Neuronal stem cell (in vitro differentiated cells): ENCODE results near the gene AKAP5.
"Not testable (repeated sequence)": the region's sequence is repeated elsewhere in the genome, so short reads cannot be mapped to it uniquely, and the experiment has no call there.

Source experiments
- DNase-seq: peaks from one replicate; pipeline ENCODE4 v3.0.0-alpha.2; 2013; ENCODE audit warnings: low spot score
- H2AFZ ChIP-seq: one replicate; pipeline ENCODE4 v1.6.1; 2013; ENCODE audit warnings: mild to moderate bottlenecking, low read length, inconsistent platforms
- H2AK5ac ChIP-seq: 2 replicates; pipeline ENCODE4 v1.6.1; 2013; ENCODE audit warnings: low read depth, mild to moderate bottlenecking, inconsistent platforms, low read length, moderate library complexity, mixed read lengths
- H2BK120ac ChIP-seq: 2 replicates; pipeline ENCODE4 v1.6.1; 2013; ENCODE audit warnings: low read depth, mild to moderate bottlenecking, inconsistent platforms, low read length, moderate library complexity, mixed read lengths
- H2BK12ac ChIP-seq: one replicate; pipeline ENCODE4 v1.6.1; 2013; ENCODE audit warnings: low read length, inconsistent platforms
- H2BK15ac ChIP-seq: 2 replicates; pipeline ENCODE4 v1.6.1; 2013; ENCODE audit warnings: mild to moderate bottlenecking, low read length, inconsistent platforms, mixed read lengths
- H2BK5ac ChIP-seq: one replicate; pipeline ENCODE4 v1.6.1; 2013; ENCODE audit warnings: inconsistent platforms, mild to moderate bottlenecking, low read length, moderate library complexity
- H3K14ac ChIP-seq: one replicate; pipeline ENCODE4 v1.6.1; 2013; ENCODE audit warnings: low read length, inconsistent platforms
- H3K18ac ChIP-seq: 2 replicates; pipeline ENCODE4 v1.6.1; 2013; ENCODE audit warnings: low read length, inconsistent platforms
- H3K23ac ChIP-seq: 2 replicates; pipeline ENCODE4 v1.6.1; 2013; ENCODE audit warnings: low read depth, mild to moderate bottlenecking, mixed read lengths, low read length, inconsistent platforms; ENCODE audit not compliant: poor library complexity
- H3K27ac ChIP-seq: replicated peaks from 3 replicates; pipeline ENCODE4 v1.5.1; 2013; ENCODE audit warnings: low read length, inconsistent platforms
- H3K27me3 ChIP-seq, 3 experiments: 2 replicates each; pipeline ENCODE4 v1.6.1; 2013; ENCODE audit warnings: low read length in 3 of 3, mild to moderate bottlenecking in 2 of 3, inconsistent platforms in 1 of 3, low read depth in 1 of 3, mixed read lengths in 1 of 3, moderate library complexity in 1 of 3; ENCODE audit not compliant: control insufficient read depth in 3 of 3, insufficient read depth in 3 of 3
- H3K36me3 ChIP-seq, 2 donors: replicated peaks in 1 of 2; 2 replicates each; pipeline ENCODE4 v1.6.1; 2013; ENCODE audit warnings: low read length in 2 of 2; ENCODE audit not compliant: control insufficient read depth in 2 of 2, insufficient read depth in 2 of 2
- H3K4ac ChIP-seq: 2 replicates; pipeline ENCODE4 v1.6.1; 2013; ENCODE audit warnings: inconsistent platforms, mild to moderate bottlenecking, low read length, moderate library complexity
- H3K4me1 ChIP-seq, 2 donors: 1 replicate in 1 of 2; 2 replicates in 1 of 2; pipeline ENCODE4 v1.6.1; 2013; ENCODE audit warnings: low read length in 2 of 2, low read depth in 1 of 2; ENCODE audit not compliant: control insufficient read depth in 2 of 2, insufficient read depth in 1 of 2
- H3K4me2 ChIP-seq: one replicate; pipeline ENCODE4 v1.6.1; 2013; ENCODE audit warnings: mild to moderate bottlenecking, low read length, inconsistent platforms; ENCODE audit not compliant: insufficient read depth, poor library complexity, severe bottlenecking
- H3K4me3 ChIP-seq, 2 donors: 2 replicates each; pipeline ENCODE4 v1.5.1; 2013; ENCODE audit warnings: low read length in 2 of 2, mild to moderate bottlenecking in 2 of 2, inconsistent platforms in 1 of 2, moderate library complexity in 1 of 2
- H3K79me1 ChIP-seq: one replicate; pipeline ENCODE4 v1.6.1; 2013; ENCODE audit warnings: low read depth, mild to moderate bottlenecking, inconsistent platforms, low read length, moderate library complexity
- H3K9ac ChIP-seq: one replicate; pipeline ENCODE4 v1.6.1; 2013; ENCODE audit warnings: mild to moderate bottlenecking, low read depth, low read length, inconsistent platforms; ENCODE audit not compliant: poor library complexity
- H3K9me3 ChIP-seq, 2 donors: replicated peaks in 1 of 2; 2 replicates each; pipeline versions ENCODE3 to v1.6.1; 2013; ENCODE audit warnings: low read length in 2 of 2, mild to moderate bottlenecking in 2 of 2, inconsistent platforms in 1 of 2, low read depth in 1 of 2, mixed read lengths in 1 of 2, moderate library complexity in 1 of 2; ENCODE audit not compliant: control insufficient read depth in 2 of 2, insufficient read depth in 1 of 2
- H4K8ac ChIP-seq: one replicate; pipeline ENCODE4 v1.6.1; 2013; ENCODE audit warnings: low read depth, mild to moderate bottlenecking, inconsistent platforms, low read length, moderate library complexity
- H4K91ac ChIP-seq: one replicate; pipeline ENCODE4 v1.6.1; 2013; ENCODE audit warnings: low read length, low read depth, mild to moderate bottlenecking, inconsistent platforms; ENCODE audit not compliant: poor library complexity
- WGBS, 2 donors: extraction: QIAGEN DNeasy Blood & Tissue Kit; methylation state at CpG; one replicate each; pipeline ENCODE4 v1.1.7; 2013; ENCODE audit warnings: missing lambda C conversion rate in 2 of 2, mixed read lengths in 1 of 2; ENCODE audit not compliant: insufficient read length in 2 of 2, insufficient replicate concordance in 1 of 2; ENCODE audit errors: extremely low coverage in 2 of 2; 5-methylcytosine and 5-hydroxymethylcytosine counted together

The AKAP5 gene

DNA sequence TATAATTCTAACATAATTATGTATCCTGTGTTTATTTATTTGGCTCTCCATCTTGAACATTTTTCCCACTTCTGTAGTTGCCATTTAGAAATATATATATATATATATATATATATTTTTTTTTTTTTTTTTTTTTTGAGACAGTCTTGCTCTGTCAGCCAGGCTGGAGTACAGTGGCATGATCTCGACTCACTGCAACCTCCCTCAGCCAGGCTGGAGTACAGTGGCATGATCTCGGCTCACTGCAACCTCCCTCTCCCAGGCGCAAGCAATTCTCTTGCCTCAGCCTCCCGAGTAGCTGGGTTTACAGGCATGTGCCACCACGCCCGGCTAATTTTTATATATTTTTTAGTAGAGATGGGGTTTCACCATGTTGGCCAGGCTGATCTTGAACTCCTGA, 52.4 kb downstream of the AKAP5 start:
- WGBS, 2 donors, result no CpG with 5 or more reads among the region's 6 CpGs
- not testable (repeated sequence) for H2BK120ac ChIP-seq, H2AK5ac ChIP-seq, H3K4me3 ChIP-seq, H3K23ac ChIP-seq, H2AFZ ChIP-seq, H4K91ac ChIP-seq, H3K18ac ChIP-seq, DNase-seq, H2BK12ac ChIP-seq, H3K79me1 ChIP-seq, H3K27ac ChIP-seq, H3K14ac ChIP-seq, H3K4ac ChIP-seq, H3K9ac ChIP-seq, H3K4me2 ChIP-seq, H3K9me3 ChIP-seq, H2BK5ac ChIP-seq, H3K27me3 ChIP-seq, H4K8ac ChIP-seq, H2BK15ac ChIP-seq, H3K4me1 ChIP-seq
- peaks cover 3 to 34% of the 10 kb centered on the region in 2 donors for H3K36me3 ChIP-seq

DNA sequence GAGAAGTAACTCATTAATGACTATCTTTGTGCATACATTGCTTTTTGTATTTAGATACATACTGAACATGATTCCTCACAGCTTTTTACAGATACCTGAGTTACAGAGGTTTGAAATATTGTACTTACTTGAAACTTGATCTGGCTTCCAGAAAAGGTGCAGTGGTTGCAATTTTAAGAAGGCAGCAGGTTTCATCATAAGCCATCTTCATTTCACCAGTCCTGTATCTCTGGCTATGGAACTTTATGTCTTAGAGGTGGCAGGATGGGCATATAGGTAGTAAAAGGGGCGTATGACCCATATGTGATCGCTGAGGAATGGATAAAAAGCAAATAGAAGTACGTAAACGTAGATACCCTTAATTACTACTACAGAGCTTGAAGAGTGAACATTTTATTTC, 52.9 kb downstream of the AKAP5 start:
- WGBS, 2 donors, result no CpG with 5 or more reads among the region's 4 CpGs
- H3K36me3 ChIP-seq, result peaks cover 4 to 36% of the 10 kb centered on the region in 2 donors
- H3K9me3 ChIP-seq, result no peaks in the 10 kb centered on the region
- no peak overlapping the region for H2AK5ac ChIP-seq
- no peak overlapping the region for H3K4ac ChIP-seq
- no peak overlapping the region for H3K4me3 ChIP-seq
- no peaks in the 10 kb centered on the region for H3K27me3 ChIP-seq
- H3K79me1 ChIP-seq, result no peaks in the 10 kb centered on the region
- H3K18ac ChIP-seq, result no peak overlapping the region
- no peak overlapping the region for H4K8ac ChIP-seq
- H3K4me2 ChIP-seq, result no peak overlapping the region
- H3K23ac ChIP-seq, result no peak overlapping the region
- H2BK120ac ChIP-seq, result no peak overlapping the region
- DNase-seq, result no peak
- no peak overlapping the region for H3K9ac ChIP-seq
- no peak overlapping the region for H2BK15ac ChIP-seq
- H3K27ac ChIP-seq, result no peak overlapping the region
- H4K91ac ChIP-seq, result no peak overlapping the region
- no peak overlapping the region for H2AFZ ChIP-seq
- H3K4me1 ChIP-seq, result no peaks in the 10 kb centered on the region
- H3K14ac ChIP-seq, result no peak overlapping the region
- no peak overlapping the region for H2BK12ac ChIP-seq
- no peak overlapping the region for H2BK5ac ChIP-seq

DNA sequence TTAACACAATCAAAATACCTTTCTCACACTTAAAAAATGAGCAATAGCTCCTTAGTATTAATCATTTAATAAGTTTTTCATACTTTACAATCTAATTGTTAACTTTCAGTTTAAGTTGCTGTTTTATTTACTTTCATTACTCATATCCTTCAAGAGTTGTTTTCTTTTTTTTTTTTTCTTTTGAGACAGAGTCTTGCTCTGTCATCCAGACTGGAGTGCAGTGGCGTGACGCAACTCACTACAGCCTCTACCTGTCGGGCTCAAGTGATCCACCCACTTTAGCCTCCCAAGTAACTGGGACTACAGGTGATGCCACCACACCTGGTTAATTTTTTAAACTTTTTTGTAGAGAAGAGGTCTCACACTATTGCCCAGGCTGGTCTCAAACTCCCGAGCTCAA, 55.4 kb downstream of the AKAP5 start:
- Histone ChIP-seq H2BK5ac (no peak overlapping the region), H3K79me1 (no peaks in the 10 kb centered on the region), H3K9me3 (no peaks in the 10 kb centered on the region), H2BK15ac (no peak overlapping the region), H3K4ac (no peak overlapping the region), H3K23ac (no peak overlapping the region), H3K4me1 (no peaks in the 10 kb centered on the region), H3K36me3 (peaks cover 4 to 56% of the 10 kb centered on the region in 2 donors), H2AFZ (no peak overlapping the region), H3K4me3 (no peak overlapping the region), H3K27ac (no peak overlapping the region), H4K8ac (no peak overlapping the region), H3K9ac (no peak overlapping the region), H3K4me2 (no peak overlapping the region), H2AK5ac (no peak overlapping the region), H4K91ac (no peak overlapping the region), H3K27me3 (no peaks in the 10 kb centered on the region), H3K14ac (no peak overlapping the region), H3K18ac (no peak overlapping the region), H2BK120ac (no peak overlapping the region), H2BK12ac (no peak overlapping the region)
- WGBS, 2 donors, result no CpG with 5 or more reads among the region's 4 CpGs
- no peak for DNase-seq

DNA sequence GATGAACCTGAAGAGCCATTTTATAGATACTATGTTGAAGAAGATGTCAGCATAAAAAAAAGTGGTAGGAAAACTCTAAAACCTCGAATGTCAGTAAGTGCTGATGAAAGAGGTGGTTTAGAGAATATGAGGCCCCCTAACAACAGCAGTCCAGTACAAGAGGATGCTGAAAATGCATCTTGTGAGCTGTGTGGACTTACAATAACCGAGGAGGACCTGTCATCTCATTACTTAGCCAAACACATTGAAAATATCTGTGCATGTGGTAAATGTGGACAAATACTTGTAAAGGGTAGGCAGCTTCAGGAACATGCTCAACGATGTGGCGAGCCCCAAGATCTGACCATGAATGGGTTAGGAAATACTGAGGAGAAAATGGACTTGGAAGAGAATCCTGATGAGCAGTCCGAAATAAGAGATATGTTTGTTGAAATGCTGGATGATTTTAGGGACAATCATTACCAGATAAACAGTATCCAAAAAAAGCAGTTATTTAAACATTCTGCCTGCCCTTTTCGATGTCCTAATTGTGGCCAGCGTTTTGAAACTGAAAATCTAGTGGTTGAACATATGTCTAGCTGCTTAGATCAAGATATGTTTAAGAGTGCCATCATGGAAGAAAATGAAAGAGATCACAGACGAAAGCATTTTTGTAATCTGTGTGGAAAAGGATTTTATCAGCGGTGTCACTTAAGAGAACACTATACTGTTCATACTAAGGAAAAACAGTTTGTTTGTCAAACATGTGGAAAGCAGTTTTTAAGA, 57.5 kb downstream of the AKAP5 start:
- H2AK5ac ChIP-seq, result no peak overlapping the region
- H3K9me3 ChIP-seq, result no peaks in the 10 kb centered on the region
- H4K8ac ChIP-seq, result no peak overlapping the region
- H3K27ac ChIP-seq, result no peak overlapping the region
- no peak overlapping the region for H2AFZ ChIP-seq
- H4K91ac ChIP-seq, result no peak overlapping the region
- H2BK5ac ChIP-seq, result no peak overlapping the region
- H3K9ac ChIP-seq, result no peak overlapping the region
- no peak overlapping the region for H2BK120ac ChIP-seq
- no peaks in the 10 kb centered on the region for H3K4me1 ChIP-seq
- H3K27me3 ChIP-seq, result no peaks in the 10 kb centered on the region
- no peak for DNase-seq
- no peak overlapping the region for H3K4me2 ChIP-seq
- H3K23ac ChIP-seq, result no peak overlapping the region
- H3K18ac ChIP-seq, result no peak overlapping the region
- H3K4ac ChIP-seq, result no peak overlapping the region
- no CpG with 5 or more reads among the region's 9 CpGs for WGBS, 2 donors
- no peak overlapping the region for H3K14ac ChIP-seq
- no peak overlapping the region for H3K4me3 ChIP-seq
- peaks cover 4 to 60% of the 10 kb centered on the region in 2 donors for H3K36me3 ChIP-seq
- H3K79me1 ChIP-seq, result no peaks in the 10 kb centered on the region
- H2BK12ac ChIP-seq, result no peak overlapping the region
- no peak overlapping the region for H2BK15ac ChIP-seq
